ENCODE results near the gene ANKRD62.

ANKRD62 gene

DNA sequence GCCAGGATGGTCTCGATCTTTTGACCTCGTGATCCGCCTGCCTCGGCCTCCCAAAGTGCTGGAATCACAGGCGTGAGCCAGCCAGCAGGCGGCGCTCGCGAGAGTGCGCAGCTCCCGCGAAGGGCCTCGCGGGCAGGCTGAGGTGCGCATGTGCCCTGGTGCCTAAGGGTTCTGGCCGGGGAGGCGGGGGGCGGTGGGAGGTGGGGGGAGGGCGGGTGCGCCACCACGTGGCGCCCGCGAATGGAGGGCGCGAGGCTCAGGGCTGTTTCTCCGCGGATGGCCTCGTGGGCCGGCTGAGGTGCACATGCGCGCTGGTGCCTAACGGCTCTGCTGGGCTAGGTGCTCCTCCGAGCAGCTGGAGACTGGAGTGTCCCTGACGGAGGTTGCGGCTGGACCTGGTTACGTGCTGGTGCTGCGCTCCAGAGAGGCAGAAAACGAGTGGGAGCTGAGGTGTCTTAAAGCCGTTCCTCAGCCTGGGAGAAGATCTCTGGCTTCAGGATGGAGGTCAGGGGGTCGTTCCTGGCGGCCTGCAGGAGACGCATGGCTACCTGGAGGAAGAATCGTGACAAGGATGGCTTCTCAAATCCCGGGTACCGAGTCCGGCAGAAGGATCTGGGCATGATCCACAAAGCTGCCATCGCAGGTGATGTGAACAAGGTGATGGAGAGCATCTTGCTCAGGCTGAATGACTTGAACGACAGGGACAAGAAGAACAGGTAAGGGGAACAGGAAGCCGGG is at the start of gene ANKRD62:
ANKRD62 (plus strand) TSS at position 324 of the 738 bp plus-strand sequence; CDS start at position 499, 175 bp downstream.
- DNase-seq (ENCODE audit: low read depth), result no peak

DNA sequence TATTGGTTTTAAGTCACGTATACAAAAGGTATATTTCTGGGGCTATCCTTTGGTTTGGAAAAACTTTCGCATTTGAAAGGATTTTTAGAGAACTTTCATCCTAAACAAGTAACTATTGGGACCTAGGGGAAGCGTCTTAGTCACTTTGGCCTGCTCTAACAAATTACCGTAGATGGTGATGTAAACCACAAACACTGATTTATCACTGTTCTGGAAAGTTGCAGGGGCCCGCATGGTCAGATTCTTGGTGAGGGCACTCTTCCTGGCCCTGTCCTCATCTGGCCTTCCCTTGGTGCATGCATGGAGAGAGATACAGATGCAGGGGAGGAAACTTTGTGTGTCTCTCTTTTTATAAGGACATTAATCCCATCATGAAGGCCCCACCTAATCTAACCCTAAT is 49.1 kb upstream of the ANKRD62 start:
- no peak for DNase-seq (ENCODE audit: low read depth)

DNA sequence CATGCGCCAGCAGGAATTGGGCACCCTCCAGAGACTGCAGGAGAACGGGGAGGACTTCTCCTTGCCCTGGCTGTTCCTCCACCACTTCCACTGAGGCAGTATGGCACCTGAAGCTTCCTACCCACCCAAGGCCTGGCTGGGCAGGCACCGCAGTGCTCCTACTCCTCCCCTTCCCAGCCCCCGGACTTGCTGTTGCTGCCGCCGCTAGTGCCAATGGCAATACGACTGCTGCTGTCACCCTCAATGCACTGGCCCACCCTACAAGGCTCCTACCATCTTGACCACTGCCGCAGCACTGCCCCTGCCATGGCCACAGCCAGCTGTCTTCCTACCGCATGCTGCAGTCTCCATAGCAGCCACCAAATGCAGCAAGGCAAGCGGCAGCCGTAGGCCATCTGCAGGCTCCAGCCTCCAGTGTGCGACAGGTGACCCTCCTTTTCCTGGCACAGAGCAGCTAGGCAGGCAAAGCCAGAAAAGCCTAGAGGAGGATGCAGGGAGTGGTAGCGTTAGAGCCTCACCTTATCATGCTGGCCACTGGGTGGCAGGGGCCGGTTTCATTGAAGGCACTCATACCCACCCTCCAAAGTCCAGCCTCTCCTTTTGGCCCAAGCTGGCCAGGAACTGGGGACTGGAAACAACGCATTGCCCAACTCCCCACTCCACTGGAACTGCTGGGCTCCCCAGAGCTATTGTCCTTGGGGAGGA is 47.4 kb upstream of the ANKRD62 start:
- DNase-seq (ENCODE audit: low read depth), result no peak

DNA sequence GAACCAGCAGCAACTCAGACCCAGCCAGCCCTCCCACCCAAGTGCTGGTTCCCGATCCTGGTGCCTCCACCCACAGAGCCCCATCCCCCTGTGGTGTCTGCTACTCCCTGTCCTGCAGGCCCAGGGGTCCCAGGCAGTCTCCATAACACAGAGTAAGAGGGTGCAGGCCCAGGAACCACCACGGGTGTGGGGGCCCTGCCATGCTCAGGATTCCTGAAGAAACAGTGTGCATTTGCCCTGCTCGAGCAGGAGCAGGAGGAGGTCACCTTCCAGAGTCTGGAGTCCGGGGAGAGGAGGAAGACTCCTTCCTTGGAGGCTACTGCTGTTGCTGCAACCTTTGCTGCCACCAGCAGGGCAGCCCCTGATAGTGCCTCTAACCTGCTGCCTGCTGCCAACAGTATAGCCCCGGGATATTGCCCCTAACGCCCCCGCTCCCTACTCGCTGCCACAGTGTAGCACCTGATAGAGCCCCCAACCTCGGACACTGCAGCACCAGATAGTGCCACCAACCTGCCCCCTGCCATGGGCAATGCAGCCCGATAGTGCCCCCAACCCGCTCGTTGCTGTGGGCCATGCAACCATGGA is 46.8 kb upstream of the ANKRD62 start:
- no peak for DNase-seq (ENCODE audit: low read depth)

DNA sequence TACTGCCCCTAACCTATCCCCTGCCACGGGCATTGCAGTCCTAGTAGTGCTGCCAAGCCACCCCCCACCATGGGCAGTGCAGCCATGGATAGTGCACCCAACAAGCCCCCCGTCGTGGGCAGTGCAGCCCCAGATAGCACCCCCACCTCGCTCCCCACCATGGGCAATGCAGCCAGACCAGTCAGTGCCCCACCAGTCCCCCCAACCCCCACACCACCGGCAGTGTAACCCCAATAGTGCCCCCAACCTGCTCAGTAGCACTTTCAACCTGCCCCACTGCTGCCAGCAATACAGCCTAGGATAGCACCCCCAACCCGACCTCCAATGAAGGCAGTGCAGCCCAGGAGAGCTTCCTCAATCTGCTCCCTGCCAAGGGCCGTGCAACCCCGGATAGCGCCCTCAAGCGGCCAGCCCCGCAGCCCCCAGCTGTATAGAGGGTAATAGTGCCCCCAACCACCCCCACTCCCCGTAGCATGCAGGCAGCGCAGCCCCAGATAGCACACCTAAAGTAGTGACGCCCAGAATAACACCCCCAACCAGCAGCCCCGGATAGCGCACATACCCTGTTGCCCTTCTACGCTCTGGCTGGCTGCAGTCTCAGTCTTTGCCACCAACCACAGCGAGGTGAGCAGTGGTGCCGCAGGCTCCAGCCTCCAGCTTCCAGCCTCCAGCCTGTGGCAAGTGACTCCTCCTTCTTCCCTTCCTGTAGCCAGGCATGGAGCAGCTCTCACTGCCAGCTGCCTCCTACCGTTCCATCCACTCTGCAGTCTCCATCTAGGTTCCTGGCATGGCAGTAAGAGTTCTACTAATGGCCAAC is 45.4 kb upstream of the ANKRD62 start:
- no peak for DNase-seq (ENCODE audit: low read depth)

DNA sequence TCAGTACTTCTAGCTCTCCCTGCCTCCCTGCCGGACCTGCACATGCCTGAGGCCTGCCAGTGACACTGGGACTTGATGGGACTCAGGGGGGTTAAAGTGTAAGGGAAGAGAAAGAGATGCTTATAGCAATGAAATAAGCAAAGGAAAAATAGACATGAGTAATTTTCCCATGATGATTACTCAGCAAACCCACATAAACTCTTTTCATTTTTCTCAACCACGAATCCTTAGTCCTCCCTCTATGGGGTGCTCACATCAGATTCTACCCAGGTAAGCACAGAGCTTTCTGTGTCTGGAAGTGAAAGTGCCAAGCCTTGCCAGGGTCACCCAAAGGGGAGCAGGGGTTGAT is 44.8 kb upstream of the ANKRD62 start:
- no peak for DNase-seq (ENCODE audit: low read depth)

DNA sequence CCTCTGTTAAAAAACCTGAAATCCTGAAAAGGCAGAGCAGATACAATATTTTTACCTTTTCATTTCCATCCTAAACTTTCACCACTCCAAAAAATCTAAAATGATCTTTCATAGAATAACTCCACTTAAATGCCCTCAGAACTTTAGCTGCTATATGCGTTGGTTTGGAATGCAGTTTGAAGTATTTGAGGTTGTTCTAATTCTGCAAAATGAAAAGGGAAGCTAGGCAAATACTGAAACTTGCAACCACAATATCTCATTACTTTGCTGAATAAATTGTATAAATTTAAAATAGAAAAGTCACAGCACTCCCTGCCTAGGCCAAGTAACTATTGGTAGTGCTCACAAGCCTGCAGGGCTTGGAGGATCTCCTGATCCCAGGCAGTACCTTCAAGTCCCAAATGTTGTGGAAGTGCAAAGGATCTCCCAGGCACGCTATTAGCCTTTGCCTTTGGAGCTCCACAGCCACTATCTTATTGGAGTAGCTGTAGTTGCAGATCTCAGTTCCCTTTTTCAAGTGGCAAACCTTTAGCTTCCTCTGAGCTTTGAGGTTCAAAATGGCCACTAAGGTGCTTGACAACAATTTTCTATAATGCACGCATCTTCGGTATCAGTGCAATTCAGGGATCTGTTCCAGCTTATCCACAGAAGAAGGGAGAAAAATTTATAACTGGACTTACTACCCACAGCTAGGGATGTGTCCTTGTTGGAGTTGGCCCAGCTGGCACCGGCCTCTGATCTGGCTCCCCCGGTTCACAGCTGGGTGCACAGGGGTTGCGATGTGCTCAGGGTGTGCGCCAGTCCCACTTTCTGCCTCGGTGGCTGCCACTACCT is 43.4 kb upstream of the ANKRD62 start:
- no peak for DNase-seq (ENCODE audit: low read depth)

DNA sequence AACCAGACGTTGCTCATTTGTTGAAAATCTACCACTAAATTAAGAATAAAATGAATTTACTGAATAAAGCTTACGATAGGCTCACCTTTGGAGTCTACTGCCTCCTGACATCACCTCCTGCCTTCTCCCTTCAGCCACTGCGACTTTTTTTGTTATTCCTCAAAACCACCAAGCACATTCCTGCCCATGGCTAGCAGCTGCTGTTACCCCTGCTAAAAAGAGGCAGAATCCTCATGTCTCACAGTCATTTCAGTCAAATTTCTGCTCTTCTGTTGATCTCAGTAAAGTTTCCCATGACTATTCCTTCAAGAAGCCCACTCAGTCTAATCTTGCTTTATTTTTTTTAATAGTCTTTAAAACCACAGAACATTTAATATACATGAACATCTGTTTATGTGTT is 40.8 kb upstream of the ANKRD62 start:
- DNase-seq (ENCODE audit: low read depth), result no peak

DNA sequence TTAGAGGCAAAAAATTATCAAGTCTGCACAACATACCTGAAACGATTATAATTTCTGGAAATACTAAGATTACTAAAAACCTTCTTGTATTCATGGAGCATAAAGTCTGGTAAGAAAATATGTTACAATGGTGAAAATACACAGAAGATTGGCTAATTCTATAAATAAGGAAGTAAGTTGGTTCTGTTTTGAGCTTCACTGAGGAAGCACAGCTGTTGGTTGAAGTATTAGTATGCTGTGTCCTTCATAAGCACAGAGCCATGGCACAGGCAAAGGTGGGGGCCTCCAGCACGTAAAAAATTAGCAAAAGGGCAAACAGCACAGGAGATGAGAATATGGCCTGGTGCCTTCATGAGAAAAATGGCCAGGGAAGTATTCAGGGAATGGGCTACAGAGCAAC is 40.4 kb upstream of the ANKRD62 start:
- DNase-seq (ENCODE audit: low read depth), result no peak

DNA sequence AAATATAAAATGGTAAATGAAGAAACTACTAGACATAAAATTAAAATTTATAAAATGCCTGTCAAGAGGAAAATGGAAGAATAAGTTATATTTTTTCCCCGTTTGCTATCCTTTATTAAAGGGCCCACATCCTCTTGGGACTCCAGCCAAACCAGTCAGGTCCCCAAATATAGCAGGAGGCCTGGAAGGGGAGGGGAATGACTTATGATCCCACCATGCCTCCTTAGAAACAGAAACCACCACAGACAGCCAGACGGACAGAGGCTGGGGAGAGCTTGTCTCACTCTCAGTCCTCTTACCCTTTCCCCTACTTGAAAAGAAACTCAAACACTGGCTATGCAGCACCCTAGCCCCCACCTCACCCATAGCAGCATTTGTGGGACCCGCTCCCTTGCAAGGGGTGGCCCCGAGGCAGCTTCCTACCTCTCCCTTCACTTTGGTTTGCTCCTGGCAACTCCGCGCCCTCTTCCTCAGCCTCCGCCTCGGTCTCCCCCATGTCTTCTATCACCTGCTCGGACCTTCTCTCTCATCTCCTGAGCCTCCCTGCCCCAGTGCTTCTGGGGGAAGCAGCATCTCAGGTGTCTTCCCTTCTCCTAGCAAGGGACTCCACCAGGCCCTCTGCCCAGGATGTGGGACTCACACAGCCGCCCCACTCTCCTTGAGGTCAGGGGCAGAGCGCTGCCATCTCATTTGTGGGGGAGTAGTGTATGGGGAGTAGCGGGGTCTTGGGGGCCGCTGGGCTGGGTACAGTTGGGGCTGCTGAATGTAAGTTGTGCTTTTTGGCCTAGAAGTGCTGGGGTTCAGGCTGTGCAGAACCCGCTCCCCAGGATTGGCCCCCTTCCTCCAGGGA is 37.4 kb upstream of the ANKRD62 start:
- no peak for DNase-seq (ENCODE audit: low read depth)

DNA sequence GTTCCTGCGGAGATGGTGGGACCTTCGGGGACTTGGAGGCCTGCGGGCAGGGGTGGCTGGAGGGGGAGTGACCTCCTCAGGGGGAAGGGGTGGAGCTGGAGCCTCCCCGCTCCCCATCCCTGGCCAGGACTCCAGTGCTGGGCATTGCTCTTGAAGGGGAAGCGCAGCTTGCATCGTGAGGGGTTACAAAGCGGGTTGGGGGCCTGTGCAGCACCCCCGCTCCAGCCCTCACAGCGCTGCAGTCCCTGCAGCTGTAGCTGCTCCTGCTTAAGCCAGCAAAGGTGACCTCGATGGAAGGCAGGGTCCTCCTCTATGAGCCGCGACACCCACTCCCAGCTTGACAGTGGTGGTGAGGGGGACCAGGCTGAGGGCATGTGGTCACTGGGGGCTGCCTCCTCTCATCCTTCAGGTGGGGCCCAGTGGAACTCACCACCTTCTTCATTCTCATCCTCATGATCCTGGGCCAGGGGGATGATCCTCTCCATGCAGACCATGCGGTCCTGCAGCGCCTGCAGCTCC is 36.7 kb upstream of the ANKRD62 start:
- DNase-seq (ENCODE audit: low read depth), result no peak

DNA sequence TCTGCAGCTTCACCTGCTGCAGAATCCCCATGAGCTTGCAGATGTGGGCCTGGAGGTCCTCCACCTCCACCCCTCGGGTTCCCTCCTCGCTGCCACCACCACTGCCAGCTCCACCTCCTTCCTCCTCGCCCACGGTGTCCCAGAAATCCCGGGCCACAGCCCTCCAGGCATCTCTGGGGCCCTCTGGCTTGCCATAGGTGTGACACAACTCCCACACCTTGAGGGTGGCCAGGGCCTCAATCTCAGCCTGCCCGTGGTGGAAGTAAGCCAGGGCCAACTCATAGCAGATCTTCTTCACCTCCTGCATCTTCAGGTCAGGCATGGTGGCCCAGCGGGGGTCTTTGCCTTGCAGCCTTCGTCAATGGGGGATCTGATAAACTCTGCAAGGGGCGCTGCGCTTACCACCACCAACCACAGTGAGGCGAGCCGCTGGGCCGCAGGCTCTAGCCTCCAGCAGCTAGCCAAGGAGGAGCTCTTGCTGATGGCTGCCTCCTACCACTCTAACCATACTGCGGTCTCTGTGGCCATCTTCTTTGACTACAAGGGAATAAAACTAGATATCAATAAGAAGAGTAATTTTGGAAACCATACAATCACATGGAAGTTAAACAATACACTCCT is 36.1 kb upstream of the ANKRD62 start:
- DNase-seq (ENCODE audit: low read depth), result no peak

DNA sequence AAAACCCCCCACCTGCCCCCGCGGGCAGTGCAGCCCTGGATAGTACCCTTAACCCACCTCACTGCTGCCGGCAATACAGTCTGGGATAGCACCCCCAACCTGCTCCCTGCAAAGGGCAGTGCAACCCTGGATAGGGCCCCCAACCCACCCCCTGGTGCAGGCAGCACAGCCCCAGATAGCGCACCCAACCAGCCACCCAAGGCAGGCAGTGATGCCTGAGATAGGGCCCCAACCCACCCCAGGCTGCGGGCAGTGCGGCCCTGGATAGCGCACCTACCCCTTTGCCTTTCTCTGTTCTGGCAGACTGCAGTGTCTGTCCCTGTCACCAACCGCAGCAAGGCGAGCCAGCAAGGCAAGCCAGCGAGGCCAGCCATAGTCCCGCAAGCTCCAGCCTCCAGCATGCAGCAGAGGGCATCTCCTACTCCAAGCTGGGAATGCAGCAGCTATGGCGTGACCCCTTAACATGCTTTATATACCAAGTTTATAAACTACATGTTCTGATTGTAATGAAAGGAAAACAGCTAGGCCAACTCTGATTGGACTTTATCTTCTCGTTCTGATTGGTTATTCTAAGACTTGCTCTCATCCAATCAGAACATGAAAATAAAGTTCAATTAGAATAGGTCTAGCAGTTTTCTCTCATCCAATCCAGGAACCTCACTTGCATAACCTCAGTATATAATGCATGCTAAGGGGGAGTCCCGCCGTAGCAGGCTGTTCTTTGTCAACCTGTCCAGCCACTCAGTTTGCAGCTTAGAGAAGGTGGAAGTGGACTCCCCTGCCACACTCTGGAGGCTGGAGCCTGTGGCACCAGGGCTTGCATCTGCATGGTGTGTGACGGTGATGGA is 34.1 kb upstream of the ANKRD62 start:
- no peak for DNase-seq (ENCODE audit: low read depth)

DNA sequence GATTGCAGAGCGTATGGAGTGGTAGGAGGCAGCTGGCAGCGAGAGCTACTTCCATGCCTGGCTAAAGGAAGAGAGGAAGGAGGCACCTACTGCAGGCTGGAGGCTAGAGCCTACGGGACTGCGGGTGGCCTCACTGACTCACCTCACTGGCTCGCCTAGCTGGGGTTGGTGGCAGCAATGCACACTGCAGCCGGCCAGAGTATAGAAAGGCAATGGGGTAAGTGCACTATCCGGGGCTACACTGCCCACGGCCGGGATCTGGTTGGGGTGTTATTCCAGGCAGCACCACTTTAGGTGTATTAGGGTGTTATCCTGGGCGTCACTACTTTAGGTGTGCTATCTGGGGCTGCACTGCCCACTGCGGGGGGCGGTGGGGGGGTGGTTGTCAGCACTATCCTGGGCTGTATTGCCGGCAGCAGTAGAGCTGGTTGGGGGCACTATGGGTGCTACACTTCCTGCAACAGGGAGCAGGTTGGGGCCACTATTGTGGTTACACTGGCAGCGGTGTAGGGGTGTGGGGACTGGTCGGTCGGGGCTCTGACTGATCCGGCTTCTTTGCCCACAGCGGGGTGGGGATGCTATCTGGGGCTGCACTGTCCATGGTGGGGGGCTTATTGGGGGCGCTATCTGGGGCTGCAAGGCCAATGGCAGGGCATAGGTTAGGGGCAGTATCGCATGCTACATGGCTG is 33.3 kb upstream of the ANKRD62 start:
- DNase-seq (ENCODE audit: low read depth), result no peak

DNA sequence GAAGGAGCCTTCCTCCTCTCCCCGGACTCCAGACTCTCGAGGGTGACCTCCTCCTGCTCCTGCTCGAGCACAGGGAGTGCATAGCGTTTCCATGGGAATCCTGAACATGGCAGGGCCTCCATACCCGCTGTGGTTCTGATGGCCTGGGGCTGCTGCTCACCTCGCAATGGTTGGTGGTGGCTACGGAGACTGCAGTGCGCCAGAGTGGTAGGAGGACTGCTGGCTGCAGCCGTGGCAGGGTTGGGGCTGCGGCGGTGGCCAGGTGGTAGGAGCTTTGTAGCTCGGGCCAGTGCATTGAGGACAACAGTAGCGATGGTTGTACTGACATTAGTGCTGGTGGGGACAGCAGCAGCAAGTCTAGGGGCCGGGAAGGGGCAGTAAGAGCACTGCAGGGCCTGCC is 32.0 kb upstream of the ANKRD62 start:
- DNase-seq (ENCODE audit: low read depth), result no peak

DNA sequence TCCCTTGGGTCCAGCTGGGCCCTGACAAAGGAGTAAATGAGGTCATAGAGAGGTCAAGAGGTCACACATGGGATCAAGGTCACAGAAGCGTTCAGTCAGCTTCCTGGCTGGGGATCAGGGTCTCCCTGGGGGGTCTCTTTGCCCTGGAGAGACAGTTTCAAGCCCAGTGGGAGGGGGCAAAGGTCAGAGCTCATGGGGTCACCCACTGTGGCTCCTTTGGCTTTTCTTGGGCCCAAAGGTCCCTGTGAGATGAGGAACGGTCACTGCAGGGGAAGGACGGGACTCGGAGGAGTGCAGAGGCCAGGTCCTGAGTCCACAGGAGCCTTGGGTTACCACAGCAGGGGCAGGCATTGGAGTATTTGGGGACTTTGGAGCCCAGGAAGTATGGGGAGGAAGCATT is 30.7 kb upstream of the ANKRD62 start:
- no peak for DNase-seq (ENCODE audit: low read depth)

DNA sequence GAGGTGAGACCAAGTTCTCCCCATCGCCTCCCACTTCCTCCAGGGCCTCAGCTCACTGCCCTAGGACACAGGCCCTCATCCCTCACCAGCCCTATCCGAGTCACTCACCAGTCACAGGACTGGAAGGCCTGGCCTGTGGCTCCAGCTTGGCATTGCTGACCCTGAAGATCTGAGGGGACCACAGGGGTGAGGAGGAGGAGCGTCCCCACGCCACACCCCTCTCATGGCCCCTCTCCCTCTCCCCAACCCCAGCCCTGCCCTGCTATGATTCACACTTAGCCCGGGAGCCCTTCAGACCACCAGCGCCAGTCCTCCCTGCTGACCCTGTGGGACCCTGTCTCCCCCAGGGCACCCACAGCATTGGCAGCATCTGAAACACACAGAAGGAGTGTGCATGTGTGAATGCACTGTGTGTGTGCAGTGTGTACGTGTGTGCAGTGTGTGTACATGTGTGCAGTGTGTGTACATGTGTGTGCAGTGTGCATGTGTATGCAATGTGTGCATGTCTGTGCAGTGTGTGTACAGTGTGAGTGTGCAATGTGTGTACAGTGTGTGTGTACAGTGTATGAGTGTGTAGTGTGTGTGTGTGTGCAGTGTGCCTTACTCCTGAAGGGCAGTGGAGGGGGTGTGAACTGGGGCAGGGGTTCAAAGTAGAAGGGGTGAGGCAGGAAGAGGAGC is 29.4 kb upstream of the ANKRD62 start:
- no peak for DNase-seq (ENCODE audit: low read depth)

DNA sequence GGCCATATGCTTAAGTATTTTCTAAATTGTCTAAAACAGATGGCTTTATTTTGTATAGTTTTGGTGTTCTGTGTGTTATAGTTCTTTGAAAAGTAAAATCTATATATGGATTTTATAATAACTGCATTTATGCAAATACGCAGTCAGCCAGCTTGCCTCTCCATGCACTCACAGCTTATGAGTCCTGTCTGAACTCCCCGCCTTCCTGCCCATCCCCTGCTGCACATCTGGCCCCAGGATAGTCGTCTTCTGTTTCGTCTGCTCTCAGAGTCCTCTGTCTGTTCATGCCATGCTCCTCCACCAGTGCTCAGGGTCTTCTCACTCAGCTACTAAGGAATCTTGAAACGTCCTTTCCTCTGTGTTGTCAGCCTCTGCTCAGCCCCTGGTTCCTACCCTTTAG is 28.2 kb upstream of the ANKRD62 start:
- DNase-seq (ENCODE audit: low read depth), result no peak
